ENCODE results near the gene CFTR.

CFTR gene

DNA sequence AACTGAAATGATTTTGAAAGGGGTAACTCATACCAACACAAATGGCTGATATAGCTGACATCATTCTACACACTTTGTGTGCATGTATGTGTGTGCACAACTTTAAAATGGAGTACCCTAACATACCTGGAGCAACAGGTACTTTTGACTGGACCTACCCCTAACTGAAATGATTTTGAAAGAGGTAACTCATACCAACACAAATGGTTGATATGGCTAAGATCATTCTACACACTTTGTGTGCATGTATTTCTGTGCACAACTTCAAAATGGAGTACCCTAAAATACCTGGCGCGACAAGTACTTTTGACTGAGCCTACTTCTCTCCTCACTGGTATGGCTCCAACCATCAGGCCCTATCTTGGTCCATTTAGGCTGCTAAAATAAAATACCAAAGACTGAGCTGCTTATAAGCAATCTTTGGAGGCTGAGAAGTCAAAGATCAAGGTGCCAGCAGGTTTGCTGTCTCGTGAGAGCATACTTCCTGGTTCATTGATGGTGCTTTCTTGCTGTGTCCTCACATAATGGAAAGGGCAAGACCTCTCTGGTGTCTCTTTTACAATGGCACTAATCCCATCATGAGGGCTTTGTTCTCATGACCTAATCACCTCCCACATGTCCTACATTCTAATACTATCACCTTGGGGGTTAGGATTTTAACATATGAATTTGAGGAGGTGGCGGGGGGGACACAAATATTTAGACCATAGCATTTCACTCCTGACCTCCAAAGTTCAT is 173.3 kb downstream of the CFTR start:
- DNase-seq (ENCODE audit: low spot score), result no peak

DNA sequence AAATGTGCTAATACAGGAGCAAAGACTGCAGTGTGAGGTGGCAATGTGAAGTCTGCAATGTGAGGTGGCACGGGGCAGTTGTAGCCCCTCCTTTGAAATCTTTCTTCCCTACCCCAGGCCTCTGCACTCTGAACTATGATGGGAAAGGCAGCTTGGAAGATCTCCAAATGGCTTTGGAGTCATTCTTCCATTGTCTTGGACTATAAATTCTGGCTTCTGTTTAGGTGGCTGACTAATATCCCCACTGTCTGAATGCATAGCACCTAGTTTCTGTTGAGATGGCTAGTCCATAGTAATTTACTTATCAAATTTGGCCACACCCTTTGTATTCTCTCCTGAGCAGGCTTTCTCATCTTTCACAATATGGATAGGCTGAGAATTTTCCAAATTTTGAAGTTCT is 175.0 kb downstream of the CFTR start:
- no peak for DNase-seq (ENCODE audit: low spot score)

DNA sequence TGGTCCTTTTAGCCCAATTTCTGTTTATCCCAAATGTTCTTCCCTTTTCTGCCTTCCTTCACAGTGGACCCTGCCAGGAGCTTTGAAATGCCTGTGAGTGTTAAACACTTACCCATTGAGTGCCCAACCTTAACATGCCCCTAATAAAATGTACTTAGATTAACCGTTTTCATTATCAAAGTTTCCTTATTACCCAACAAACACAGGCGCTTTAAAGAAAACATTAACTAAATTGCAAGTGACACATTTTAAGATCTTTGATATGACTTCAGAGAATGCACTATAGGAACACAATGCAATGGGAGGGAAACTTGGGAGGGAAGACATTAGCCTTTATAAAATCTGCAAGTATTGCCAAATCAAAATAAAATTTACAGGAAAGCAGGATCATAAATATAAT is 177.0 kb downstream of the CFTR start:
- DNase-seq (ENCODE audit: low spot score), result no peak

DNA sequence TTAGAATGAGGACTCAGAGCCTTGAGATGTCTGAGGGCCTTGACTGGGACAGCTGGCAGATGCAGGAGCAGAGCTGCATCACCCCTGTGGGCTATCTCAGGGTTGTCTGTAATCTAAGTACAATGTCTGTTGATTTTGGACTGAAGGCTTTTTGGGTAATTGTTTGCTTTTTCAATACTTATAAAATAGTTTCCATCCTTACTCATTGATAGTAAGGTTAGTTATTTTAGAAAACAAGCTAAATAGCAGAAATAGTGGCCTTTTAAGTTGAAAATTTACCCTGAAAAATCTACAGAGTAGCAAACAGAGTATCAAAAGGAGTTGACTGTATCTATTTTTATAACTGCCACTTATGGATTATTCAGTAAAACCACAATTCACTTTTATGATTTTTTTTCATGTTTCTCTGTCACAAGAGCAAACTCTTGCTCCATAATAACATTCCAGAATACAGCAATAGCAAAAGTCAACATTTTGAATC is 179.7 kb downstream of the CFTR start:
- DNase-seq (ENCODE audit: low spot score), result no peak

DNA sequence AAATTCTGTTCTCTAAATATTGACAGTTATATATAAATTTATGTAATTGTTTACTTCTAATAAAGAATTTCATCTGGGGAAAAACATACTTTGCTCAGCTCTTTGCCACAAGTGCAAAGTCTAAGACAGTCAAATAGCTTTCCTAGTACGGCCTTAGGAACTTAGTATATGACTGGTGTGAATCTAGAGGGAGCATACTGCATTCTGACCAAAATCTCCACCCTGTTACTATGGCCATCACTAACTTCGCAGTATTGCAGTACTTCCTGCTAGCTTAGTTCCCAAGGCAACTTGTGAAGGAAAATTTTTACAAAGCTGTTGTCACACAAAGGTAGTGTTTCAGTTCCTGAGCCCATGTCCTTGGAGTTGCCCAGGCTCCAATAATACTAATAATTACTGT is 181.5 kb downstream of the CFTR start:
- no peak for DNase-seq (ENCODE audit: low spot score)

DNA sequence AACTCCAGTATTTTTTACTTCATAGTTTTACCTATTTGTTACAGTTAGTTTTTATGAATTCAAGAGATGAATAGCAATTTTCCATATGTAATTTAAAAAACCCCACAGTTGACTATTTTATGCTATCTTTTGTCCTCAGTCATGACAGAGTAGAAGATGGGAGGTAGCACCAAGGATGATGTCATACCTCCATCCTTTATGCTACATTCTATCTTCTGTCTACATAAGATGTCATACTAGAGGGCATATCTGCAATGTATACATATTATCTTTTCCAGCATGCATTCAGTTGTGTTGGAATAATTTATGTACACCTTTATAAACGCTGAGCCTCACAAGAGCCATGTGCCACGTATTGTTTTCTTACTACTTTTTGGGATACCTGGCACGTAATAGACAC is 184.2 kb downstream of the CFTR start:
- DNase-seq (ENCODE audit: low spot score), result no peak

DNA sequence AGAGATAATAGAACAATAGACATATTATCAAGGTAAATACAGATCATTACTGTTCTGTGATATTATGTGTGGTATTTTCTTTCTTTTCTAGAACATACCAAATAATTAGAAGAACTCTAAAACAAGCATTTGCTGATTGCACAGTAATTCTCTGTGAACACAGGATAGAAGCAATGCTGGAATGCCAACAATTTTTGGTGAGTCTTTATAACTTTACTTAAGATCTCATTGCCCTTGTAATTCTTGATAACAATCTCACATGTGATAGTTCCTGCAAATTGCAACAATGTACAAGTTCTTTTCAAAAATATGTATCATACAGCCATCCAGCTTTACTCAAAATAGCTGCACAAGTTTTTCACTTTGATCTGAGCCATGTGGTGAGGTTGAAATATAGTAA is 185.5 kb downstream of the CFTR start:
- no peak for DNase-seq (ENCODE audit: low spot score)

DNA sequence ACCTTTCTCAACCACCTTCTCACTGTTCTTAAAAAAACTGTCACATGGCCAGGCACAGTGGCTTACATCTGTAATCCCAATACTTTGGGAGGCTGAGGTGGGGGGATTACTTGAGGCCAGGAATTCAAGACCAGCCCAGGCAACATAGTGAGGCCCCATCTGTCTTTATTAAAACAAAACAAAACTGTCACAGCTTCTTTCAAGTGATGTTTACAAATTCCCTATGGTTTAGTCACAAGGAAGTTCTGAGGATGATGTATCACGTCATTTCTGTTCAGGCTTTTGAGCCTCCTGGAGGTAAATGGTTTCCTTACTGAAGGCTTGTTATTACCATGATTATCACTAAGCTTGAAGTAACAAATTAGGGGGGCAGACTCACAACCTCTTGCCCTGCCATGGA is 186.2 kb downstream of the CFTR start:
- no peak for DNase-seq (ENCODE audit: low spot score)

DNA sequence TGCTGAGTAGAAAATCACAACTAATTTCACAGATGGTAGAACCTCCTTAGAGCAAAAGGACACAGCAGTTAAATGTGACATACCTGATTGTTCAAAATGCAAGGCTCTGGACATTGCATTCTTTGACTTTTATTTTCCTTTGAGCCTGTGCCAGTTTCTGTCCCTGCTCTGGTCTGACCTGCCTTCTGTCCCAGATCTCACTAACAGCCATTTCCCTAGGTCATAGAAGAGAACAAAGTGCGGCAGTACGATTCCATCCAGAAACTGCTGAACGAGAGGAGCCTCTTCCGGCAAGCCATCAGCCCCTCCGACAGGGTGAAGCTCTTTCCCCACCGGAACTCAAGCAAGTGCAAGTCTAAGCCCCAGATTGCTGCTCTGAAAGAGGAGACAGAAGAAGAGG is 186.9 kb downstream of the CFTR start:
- no peak for DNase-seq (ENCODE audit: low spot score)

DNA sequence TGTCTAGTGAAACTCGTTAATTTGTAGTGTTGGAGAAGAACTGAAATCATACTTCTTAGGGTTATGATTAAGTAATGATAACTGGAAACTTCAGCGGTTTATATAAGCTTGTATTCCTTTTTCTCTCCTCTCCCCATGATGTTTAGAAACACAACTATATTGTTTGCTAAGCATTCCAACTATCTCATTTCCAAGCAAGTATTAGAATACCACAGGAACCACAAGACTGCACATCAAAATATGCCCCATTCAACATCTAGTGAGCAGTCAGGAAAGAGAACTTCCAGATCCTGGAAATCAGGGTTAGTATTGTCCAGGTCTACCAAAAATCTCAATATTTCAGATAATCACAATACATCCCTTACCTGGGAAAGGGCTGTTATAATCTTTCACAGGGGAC is 187.6 kb downstream of the CFTR start:
- DNase-seq (ENCODE audit: low spot score), result no peak

DNA sequence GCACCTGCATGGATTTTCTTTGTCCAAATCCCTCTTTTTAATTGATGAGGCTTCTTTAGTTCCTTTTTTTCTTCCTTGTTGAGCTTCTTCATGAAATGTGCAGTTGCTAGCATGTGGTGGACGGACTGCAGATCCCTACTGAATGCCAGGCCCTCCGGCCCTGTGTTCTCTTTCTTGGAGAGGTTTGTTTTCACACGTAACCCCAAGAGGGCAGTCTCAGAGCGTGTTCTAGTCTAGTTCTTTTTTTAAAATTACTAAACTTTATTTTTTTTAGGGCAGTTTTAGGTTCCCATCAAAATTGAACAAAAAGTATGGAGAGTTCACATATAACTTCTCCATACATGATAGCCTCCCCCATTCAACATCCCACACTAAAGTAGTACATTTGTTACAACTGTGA is 190.0 kb downstream of the CFTR start:
- no peak for DNase-seq (ENCODE audit: low spot score)

DNA sequence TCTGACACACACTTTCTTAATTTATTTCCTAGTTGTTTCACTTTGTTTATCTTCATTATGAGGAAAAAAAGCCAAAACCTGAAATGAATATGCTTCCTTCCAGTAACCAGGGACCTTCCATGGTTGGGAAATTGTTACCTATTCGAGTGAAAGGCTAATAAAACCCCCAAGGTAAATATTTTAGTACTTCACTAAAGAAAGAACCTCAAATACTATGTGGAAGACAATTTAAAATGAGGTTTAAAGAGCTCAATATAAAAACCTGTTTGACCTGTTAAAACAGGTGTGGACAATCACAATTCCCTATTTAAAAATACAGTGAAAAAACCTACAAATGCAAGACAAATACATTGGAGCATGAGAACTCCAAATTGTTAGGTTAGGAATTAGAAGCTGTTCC is 192.6 kb downstream of the CFTR start:
- DNase-seq (ENCODE audit: low spot score), result no peak

DNA sequence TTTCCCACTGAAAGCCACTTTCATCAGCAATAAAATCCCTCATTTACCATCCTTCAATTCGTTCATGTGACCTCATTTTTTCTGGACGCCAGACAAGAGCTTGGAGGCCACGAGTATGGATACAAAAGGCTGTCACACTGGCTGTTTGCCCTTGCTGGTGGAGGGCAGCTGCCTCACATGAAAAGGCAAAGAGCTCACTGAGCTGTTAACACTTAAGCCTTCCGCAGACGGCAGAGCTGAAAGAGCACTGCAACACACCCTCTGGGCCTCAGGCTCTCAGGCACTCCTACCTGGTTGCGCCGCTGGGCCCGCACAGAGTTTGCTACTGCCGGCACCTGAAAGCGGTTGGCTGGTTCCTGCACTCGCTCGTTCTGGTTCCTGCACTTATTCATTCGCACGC is 193.5 kb downstream of the CFTR start:
- no peak for DNase-seq (ENCODE audit: low spot score)

DNA sequence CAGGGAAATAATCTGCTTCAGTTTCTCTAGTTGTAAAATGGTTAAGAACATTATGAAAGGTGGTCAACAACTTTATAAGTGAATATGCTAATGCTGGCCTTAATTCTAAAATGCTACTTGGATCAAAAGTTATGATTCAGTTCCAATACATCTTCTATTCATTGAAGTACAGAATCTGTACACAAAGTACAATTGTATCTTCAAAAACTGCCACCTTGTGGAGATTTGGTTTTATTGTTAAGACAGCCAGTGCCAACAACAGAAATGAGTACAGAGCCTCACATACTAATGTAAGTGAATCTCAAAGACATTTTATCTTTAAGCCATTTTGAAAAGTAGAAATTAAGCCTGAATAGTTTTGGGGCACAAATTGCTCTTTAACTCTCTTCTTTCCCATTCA is 194.0 kb downstream of the CFTR start:
- no peak for DNase-seq (ENCODE audit: low spot score)

DNA sequence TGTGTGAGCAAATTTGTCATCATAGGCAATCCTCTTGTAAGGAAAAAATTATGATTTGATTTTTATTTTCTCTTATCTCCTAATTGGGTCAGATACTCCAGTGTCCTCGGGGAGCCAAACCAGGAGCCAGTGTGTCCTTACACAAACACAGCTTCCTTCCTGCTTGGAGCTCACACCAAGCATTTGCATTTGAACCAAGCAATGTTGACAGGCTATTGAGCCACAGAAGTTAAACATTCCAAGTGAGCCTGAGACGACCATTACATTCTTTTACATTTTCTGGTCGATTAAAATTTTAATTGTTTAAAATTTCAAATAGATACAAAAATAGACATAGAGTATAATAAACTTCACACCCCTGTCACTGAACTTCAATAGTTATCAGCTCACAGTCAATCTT is 194.8 kb downstream of the CFTR start:
- DNase-seq (ENCODE audit: low spot score), result no peak

DNA sequence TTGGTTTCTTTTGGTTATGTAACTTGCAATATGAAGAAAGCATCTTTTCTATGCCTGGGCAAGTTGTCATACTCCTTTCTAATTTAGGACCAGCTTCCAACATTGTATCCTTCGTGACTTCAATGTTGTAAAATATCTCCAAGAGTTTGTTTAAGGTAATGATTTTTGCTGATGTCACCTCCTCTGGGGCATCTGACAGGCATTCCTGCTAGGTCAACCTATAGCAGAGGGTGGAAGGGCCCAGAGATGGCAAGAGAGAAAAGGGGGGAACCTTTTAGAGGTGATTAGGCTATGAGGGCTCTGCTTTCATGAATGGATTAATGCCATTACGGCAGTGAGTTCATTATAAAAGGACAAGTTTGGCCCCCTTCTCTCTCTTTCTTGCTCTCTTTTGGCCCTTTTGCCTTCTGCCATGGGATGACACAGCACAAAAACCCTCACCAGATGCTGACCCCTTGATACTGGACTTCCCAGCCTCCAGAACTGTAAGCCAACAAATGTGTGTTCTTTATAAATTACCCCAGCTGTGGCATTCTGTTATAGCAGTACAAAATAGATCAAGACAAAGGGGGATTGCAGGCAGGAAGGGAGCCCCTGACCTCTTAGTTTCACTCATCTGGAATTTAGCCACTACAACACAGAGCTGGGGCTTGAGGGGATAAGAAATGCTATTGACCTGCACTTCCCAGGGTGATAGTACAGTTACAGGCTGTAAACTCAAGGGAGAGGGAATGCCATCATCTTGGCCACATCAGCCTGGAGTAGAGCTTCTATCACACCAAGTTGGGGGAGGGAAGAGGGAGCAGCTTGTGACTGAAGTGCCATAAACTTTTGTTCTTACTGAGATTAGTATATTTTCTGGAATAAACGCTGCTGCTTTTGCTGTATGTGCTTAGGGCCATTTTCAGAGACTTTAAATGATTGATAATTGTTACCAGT is 195.9 kb downstream of the CFTR start:
- DNase-seq (ENCODE audit: low spot score), result no peak

DNA sequence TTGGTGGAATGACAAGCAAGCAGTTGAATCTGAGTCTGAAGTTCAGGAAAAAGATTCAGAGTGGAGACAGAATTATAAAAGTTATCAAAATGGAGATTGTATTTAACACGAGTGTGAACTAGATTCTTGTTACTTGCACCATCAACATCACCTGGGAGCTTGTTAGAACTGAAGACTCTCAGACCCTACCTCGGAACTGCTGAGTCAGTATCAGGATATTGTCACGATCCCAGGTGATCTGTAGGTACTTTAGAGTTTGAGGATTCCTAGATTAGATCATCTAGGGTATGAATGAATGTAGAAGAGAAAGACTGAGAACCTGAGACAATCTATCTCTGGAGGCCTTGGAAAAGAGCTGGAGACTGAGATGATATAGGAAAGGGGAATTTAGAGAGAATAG is 199.3 kb downstream of the CFTR start:
- DNase-seq (ENCODE audit: low spot score), result no peak

DNA sequence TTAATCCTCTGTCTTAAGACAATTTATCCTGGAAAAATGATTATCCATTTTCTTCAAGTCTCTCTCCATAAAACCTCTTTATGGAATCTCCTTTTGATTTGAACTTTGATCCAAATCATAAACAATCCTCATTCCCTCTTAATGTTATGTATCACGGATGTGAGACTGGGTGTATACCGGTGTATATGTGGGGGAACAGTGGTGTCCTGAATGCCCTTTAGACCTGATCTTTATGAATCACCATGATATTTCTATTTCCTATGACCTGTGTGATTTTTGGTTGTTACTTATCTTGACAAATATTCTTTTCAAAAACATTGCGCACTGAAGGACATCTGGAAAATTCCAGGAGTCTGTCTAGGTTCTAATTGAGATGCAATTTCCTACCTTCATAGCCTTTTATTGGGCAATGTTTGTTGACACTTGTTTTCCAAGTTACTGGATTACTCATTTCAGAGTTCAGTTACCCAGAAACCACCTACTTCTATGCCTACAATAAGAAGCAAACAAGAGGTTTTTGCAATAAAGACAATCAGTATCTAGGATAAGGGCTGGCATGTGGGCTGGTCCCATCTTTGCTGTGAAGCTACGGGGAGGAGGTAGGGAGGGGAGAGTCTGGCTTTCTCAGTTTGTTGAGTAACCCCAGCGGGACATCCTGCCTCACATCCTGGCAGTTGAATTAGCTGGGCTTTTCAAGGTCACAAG is 203.0 kb downstream of the CFTR start:
- no peak for DNase-seq (ENCODE audit: low spot score)

DNA sequence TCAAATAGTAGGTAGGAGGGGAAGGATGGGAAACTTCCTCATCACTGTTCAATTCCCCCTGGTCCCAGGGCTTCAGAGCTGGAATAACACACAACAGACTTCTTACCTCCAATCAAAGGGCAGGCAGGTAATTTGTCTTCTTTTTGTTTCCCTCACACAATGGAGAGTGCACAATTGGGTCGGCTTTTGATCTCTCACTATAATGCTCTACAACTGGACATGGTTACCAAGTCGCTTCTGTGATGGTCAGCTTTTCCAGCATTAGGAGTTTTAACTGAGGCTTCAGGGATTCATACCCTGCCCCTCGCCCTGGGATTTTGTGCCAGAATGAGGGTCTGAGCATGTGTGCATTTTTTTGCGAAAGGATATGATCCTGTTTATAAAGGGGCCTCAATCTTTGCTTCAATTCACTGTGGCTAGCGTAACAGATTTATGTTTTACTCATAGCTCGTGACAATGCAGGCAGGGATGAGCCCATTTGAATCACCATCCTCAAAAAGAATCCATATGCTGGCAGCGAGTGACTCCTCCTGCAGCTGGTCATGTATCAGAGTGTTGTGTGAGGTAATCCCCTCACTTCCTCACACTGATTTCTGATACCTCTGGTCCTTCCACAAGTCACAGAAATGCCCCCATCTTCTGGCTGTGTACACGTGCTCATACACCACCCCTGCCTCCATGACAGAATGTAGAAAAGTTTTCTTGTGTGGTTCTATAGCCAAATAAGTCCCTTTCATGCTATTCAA is 203.8 kb downstream of the CFTR start:
- no peak for DNase-seq (ENCODE audit: low spot score)

DNA sequence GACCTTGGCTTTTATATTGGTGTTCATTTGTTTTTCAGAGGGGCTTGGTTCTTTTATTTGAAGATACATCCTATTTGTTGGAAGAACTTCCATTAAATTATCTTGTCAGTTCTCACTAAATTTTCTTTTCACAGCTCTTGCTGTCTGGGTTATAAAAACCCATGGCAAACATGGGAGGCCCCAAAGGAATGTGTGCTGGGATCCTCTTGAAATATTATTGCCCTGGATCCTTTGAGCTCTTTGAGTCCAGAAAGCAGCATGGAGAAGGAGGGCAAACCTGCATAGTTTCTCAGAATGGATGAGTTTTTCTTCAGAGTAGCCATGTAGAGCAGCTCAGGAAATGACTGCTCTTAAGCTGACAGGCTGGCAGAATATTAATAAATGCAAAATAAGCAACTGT is 206.0 kb downstream of the CFTR start:
- DNase-seq (ENCODE audit: low spot score), result no peak

DNA sequence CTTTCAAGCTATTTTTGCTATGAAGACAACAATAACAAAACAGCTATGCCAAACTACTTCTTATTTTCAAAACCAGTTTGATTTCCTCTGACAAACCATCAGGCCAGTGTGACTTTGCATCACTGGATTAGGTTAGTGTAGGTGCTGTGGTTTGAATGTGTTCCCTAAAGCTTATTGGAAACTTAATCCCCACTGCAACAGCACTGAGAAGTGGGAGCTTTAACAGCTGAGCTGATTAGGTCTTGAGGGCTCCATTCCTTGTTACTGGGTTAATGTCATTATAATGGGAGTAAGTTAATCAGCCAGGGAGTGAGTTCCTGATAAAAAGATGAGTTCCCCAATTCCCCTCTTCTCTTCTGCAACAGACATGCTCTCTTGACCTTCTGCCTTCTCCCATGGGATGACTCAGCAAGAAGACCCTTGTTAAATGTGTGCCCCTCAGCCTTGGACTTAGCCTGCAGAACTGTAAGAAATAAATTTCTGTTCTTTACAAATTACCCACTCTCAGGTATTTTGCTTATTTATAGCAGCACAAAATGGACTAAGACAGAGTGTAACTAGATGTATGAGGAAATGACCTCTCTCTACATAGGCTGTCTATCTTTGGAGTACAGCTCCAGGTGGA is 206.6 kb downstream of the CFTR start:
- no peak for DNase-seq (ENCODE audit: low spot score)

DNA sequence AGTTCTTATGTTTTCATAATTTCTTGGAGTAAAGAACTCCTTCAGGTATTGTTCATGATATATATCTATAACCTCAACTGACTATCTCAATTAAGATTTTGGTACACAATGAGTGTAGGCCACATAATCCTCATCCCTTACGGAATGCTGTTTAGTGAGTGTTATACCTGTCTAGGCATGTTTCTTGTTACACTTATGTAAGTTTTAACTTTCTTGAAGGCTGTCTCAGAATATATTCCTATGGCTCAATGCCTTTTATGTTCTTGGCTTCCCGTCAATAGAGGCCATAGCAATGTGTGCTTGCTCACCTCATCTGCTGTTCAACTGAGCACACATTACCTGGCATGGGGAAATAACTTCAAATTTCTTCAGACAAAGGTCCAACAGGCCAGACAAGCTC is 208.3 kb downstream of the CFTR start:
- no peak for DNase-seq (ENCODE audit: low spot score)
